ENCODE data around the gene TFAP2B. TPM values are rescaled to one million over a fixed set of nuclear protein-coding genes. Genes with fewer than 3 reads are reported as not detected.

TFAP2B gene
- total RNA-seq, 1 donor from 2014 or later = not detected

DNA sequence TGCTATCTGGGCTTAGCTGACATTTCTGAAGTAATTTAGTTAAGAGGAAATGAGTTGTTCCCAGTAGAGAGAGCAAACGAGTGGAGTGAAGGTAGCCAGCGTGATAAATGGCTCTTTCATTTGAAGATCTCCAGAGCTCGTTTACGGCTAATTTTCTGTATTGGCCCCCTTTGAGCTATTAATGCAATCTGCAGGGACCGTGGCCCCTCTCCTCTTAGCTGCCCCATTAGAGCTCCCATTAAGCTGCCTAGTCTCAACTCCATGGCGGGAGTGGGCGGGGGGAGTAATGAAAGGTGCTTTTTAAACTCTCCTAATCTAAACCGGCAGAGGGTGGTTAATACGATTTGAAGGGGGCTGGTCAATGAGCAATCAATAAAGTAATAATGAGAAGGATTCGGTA lies 12.5 kb downstream of the TFAP2B start:
- no peak overlapping the region for H3K4me2 ChIP-seq (ENCODE audit: low read length)
- H3K27ac Mint-ChIP-seq (ENCODE audit: unreplicated experiment) = no peak overlapping the region
- no peaks in the 10 kb centered on the region for H3K36me3 ChIP-seq (ENCODE audit: insufficient read depth, low read length)
- no peaks in the 10 kb centered on the region for H3K4me1 ChIP-seq (ENCODE audit: insufficient read depth, low read length)
- no peak overlapping the region for H3K9ac ChIP-seq (ENCODE audit: low read length)
- no peak overlapping the region for H2AFZ ChIP-seq (ENCODE audit: low read depth, low read length)
- no peaks in the 10 kb centered on the region for H3K4me1 Mint-ChIP-seq (ENCODE audit: low read depth, unreplicated experiment)
- no peak for FAIRE-seq
- no peak for TF ChIP-seq EZH2 (IDR thresholded peaks at IDR 0.05; ENCODE audit: insufficient read depth, low read length)
- TF ChIP-seq, protein P1, sequence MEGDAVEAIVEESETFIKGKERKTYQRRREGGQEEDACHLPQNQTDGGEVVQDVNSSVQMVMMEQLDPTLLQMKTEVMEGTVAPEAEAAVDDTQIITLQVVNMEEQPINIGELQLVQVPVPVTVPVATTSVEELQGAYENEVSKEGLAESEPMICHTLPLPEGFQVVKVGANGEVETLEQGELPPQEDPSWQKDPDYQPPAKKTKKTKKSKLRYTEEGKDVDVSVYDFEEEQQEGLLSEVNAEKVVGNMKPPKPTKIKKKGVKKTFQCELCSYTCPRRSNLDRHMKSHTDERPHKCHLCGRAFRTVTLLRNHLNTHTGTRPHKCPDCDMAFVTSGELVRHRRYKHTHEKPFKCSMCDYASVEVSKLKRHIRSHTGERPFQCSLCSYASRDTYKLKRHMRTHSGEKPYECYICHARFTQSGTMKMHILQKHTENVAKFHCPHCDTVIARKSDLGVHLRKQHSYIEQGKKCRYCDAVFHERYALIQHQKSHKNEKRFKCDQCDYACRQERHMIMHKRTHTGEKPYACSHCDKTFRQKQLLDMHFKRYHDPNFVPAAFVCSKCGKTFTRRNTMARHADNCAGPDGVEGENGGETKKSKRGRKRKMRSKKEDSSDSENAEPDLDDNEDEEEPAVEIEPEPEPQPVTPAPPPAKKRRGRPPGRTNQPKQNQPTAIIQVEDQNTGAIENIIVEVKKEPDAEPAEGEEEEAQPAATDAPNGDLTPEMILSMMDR (IDR thresholded peaks at IDR 0.05; ENCODE audit: insufficient read depth, low read depth, low read length) = no peak
- no peak overlapping the region for H3K4me3 Mint-ChIP-seq (ENCODE audit: unreplicated experiment)
- H4K20me1 ChIP-seq (ENCODE audit: insufficient read depth, low read length) = no peaks in the 10 kb centered on the region
- no peak overlapping the region for H3K27ac ChIP-seq (ENCODE audit: low read depth, low read length)
- peaks cover 6% of the 10 kb centered on the region for H3K27me3 ChIP-seq (ENCODE audit: insufficient read depth, low read length)
- H3K79me2 ChIP-seq (ENCODE audit: insufficient read depth, low read length) = no peaks in the 10 kb centered on the region
- H3K36me3 Mint-ChIP-seq (ENCODE audit: low read depth, unreplicated experiment) = no peaks in the 10 kb centered on the region
- DNase-seq (ENCODE audit: low read depth) = no peak
- H3K4me3 ChIP-seq (ENCODE audit: insufficient read depth, low read depth, low read length) = no peak overlapping the region
- H3K9me3 ChIP-seq (ENCODE audit: insufficient read depth, low read depth, low read length) = no peaks in the 10 kb centered on the region
- peaks cover 97% of the 10 kb centered on the region for H3K27me3 Mint-ChIP-seq (ENCODE audit: low read depth, unreplicated experiment)
- peaks cover 3% of the 10 kb centered on the region for H3K9me3 Mint-ChIP-seq (ENCODE audit: unreplicated experiment)

- H3K36me3 ChIP-seq (ENCODE audit: insufficient read depth, low read length) = no peaks in the 10 kb centered on the region
- no peak overlapping the region for H3K27ac ChIP-seq (ENCODE audit: low read depth, low read length)
- FAIRE-seq = no peak
- H3K9ac ChIP-seq (ENCODE audit: low read length) = no peak overlapping the region
- peaks cover 6% of the 10 kb centered on the region for H3K9me3 Mint-ChIP-seq (ENCODE audit: unreplicated experiment)
- H3K27me3 ChIP-seq (ENCODE audit: insufficient read depth, low read length) = peaks cover 7% of the 10 kb centered on the region
- no peaks in the 10 kb centered on the region for H3K4me1 Mint-ChIP-seq (ENCODE audit: low read depth, unreplicated experiment)
- H3K4me3 ChIP-seq (ENCODE audit: insufficient read depth, low read depth, low read length) = no peak overlapping the region
- H3K4me2 ChIP-seq (ENCODE audit: low read length) = no peak overlapping the region
- H3K9me3 ChIP-seq (ENCODE audit: insufficient read depth, low read depth, low read length) = no peaks in the 10 kb centered on the region
- TF ChIP-seq, protein P1 (IDR thresholded peaks at IDR 0.05; ENCODE audit: insufficient read depth, low read depth, low read length) = no peak
- peaks cover 97% of the 10 kb centered on the region for H3K27me3 Mint-ChIP-seq (ENCODE audit: low read depth, unreplicated experiment)
- H3K27ac Mint-ChIP-seq (ENCODE audit: unreplicated experiment) = no peak overlapping the region
- H2AFZ ChIP-seq (ENCODE audit: low read depth, low read length) = no peak overlapping the region
- no peaks in the 10 kb centered on the region for H3K4me1 ChIP-seq (ENCODE audit: insufficient read depth, low read length)
- no peak for DNase-seq (ENCODE audit: low read depth)
- no peaks in the 10 kb centered on the region for H3K79me2 ChIP-seq (ENCODE audit: insufficient read depth, low read length)
- no peaks in the 10 kb centered on the region for H3K36me3 Mint-ChIP-seq (ENCODE audit: low read depth, unreplicated experiment)
- H4K20me1 ChIP-seq (ENCODE audit: insufficient read depth, low read length) = no peaks in the 10 kb centered on the region
- H3K4me3 Mint-ChIP-seq (ENCODE audit: unreplicated experiment) = no peak overlapping the region
These were observed 14.2 kb downstream of the TFAP2B start for GRCh38 chr6:50832912-50833311.

- DNase-seq (ENCODE audit: low read depth) (no peak), FAIRE-seq (no peak)
- no peaks in the 10 kb centered on the region for H3K4me1 Mint-ChIP-seq (ENCODE audit: low read depth, unreplicated experiment)
- Histone ChIP-seq H3K9me3 (ENCODE audit: insufficient read depth, low read depth, low read length) (no peaks in the 10 kb centered on the region), H3K27ac (ENCODE audit: low read depth, low read length) (no peak overlapping the region), H3K4me2 (ENCODE audit: low read length) (no peak overlapping the region), H3K27me3 (ENCODE audit: insufficient read depth, low read length) (peaks cover 14% of the 10 kb centered on the region), H3K4me1 (ENCODE audit: insufficient read depth, low read length) (no peaks in the 10 kb centered on the region), H3K79me2 (ENCODE audit: insufficient read depth, low read length) (no peaks in the 10 kb centered on the region), H3K36me3 (ENCODE audit: insufficient read depth, low read length) (no peaks in the 10 kb centered on the region), H4K20me1 (ENCODE audit: insufficient read depth, low read length) (no peaks in the 10 kb centered on the region), H3K4me3 (ENCODE audit: insufficient read depth, low read depth, low read length) (no peak overlapping the region), H3K9ac (ENCODE audit: low read length) (no peak overlapping the region), H2AFZ (ENCODE audit: low read depth, low read length) (no peak overlapping the region)
- no peaks in the 10 kb centered on the region for H3K36me3 Mint-ChIP-seq (ENCODE audit: low read depth, unreplicated experiment)
- H3K9me3 Mint-ChIP-seq (ENCODE audit: unreplicated experiment) = peaks cover 6% of the 10 kb centered on the region
- TF ChIP-seq EZH2 (IDR thresholded peaks at IDR 0.05; ENCODE audit: insufficient read depth, low read length) = no peak
- TF ChIP-seq, protein P1 (IDR thresholded peaks at IDR 0.05; ENCODE audit: insufficient read depth, low read depth, low read length) = no peak
- H3K27ac Mint-ChIP-seq (ENCODE audit: unreplicated experiment) = no peak overlapping the region
- H3K27me3 Mint-ChIP-seq (ENCODE audit: low read depth, unreplicated experiment) = peaks cover 97% of the 10 kb centered on the region
- H3K4me3 Mint-ChIP-seq (ENCODE audit: unreplicated experiment) = no peak overlapping the region
These were observed 16.3 kb downstream of the TFAP2B start for GRCh38 chr6:50834929-50835410.

All from astrocyte (in vitro differentiated cells and primary cell).